GM23248 (cell line): ENCODE results near the gene SMARCA2. TPM values are rescaled to one million over a fixed set of nuclear protein-coding genes. Genes with fewer than 3 reads are reported as not detected.

Source experiments
- DNase-seq: peaks from one replicate; pipeline ENCODE4 v3.0.0-alpha.2; 2015
- H2AFZ ChIP-seq: fragments of 200-600 bp; sonication (generic); 2 replicates; pipeline ENCODE4 v1.6.1; 2016; ENCODE audit warnings: antibody characterized with exemption
- H3F3A ChIP-seq: fragments of 200-600 bp; sonication (generic); 2 replicates; pipeline ENCODE4 v1.6.1; 2016; ENCODE audit warnings: mild to moderate bottlenecking, antibody characterized with exemption, mixed run types; ENCODE audit not compliant: insufficient read depth
- H3K27ac ChIP-seq: fragments of 200-600 bp; sonication (generic); 2 replicates; pipeline ENCODE4 v1.5.1; 2016; ENCODE audit warnings: mild to moderate bottlenecking
- H3K27me3 ChIP-seq: fragments of 200-600 bp; sonication (generic); replicated peaks from 2 replicates; pipeline ENCODE4 v1.6.1; 2016; ENCODE audit warnings: mild to moderate bottlenecking; ENCODE audit not compliant: insufficient read depth
- H3K36me3 ChIP-seq: fragments of 200-600 bp; sonication (generic); 2 replicates; pipeline ENCODE4 v1.6.1; 2016; ENCODE audit warnings: low read depth, mild to moderate bottlenecking
- H3K4me1 ChIP-seq: fragments of 200-600 bp; sonication (generic); 2 replicates; pipeline ENCODE4 v1.6.1; 2016; ENCODE audit warnings: mild to moderate bottlenecking; ENCODE audit not compliant: insufficient read depth
- H3K4me2 ChIP-seq: fragments of 200-600 bp; sonication (generic); one replicate; pipeline ENCODE4 v1.6.1; 2016; ENCODE audit warnings: mild to moderate bottlenecking; ENCODE audit not compliant: unreplicated experiment
- H3K4me3 ChIP-seq: fragments of 200-600 bp; sonication (generic); 2 replicates; pipeline ENCODE4 v1.5.1; 2016; ENCODE audit warnings: mild to moderate bottlenecking
- H3K79me2 ChIP-seq: fragments of 200-600 bp; sonication (generic); 2 replicates; pipeline ENCODE4 v1.6.1; 2016; ENCODE audit warnings: mild to moderate bottlenecking; ENCODE audit not compliant: insufficient read depth
- H3K9ac ChIP-seq: fragments of 200-600 bp; sonication (generic); 2 replicates; pipeline ENCODE4 v1.6.1; 2016; ENCODE audit warnings: mild to moderate bottlenecking
- H3K9me2 ChIP-seq: fragments of 200-600 bp; sonication (generic); 2 replicates; pipeline ENCODE4 v1.6.1; 2016; ENCODE audit warnings: mixed run types, mild to moderate bottlenecking, moderate library complexity; ENCODE audit not compliant: insufficient read depth
- H3K9me3 ChIP-seq: fragments of 200-600 bp; sonication (generic); one replicate; pipeline ENCODE4 v1.6.1; 2017; ENCODE audit warnings: low read depth
- H4K20me1 ChIP-seq: fragments of 200-600 bp; sonication (generic); 2 replicates; pipeline ENCODE4 v1.6.0; 2016; ENCODE audit not compliant: insufficient read depth
- EZH2 ChIP-seq: fragments of 200-600 bp; sonication (generic); IDR thresholded peaks from 2 replicates; pipeline ENCODE4 v1.6.1; 2018; ENCODE audit warnings: antibody characterized with exemption, mild to moderate bottlenecking; ENCODE audit not compliant: insufficient read depth, poor library complexity, severe bottlenecking
- EZH2phosphoT487 ChIP-seq: fragments of 200-600 bp; sonication (generic); IDR thresholded peaks from 2 replicates; pipeline ENCODE4 v1.6.1; 2018; ENCODE audit warnings: antibody characterized with exemption, moderate library complexity, mild to moderate bottlenecking, low read depth; ENCODE audit not compliant: insufficient read depth
- WGBS, 2 experiments: methylation state at CpG; one replicate each; pipeline ENCODE4 v1.1.6; 2015 to 2017; ENCODE audit warnings: low lambda C conversion rate in 2 of 2, low coverage in 1 of 2; ENCODE audit errors: missing lambda C conversion rate in 2 of 2; 5-methylcytosine and 5-hydroxymethylcytosine counted together
- in situ Hi-C: fragments of 300-500 bp; cut with MboI; formaldehyde crosslinking; loops from 2 replicates; pipeline ENCODE4 v1.15.0; 2020
- polyA plus RNA-seq: library from polyadenylated mRNA; unstranded; fragments of >200 nt; fragmentation: Nextera tagmentation; extraction: Ambion mirVana; gene quantifications from 2 replicates; pipeline ENCODE4 v1.2.1, GENCODE V29; 2016
- total RNA-seq: library from RNA; depleted of rRNA; stranded (reverse); fragments of >200 nt; shearing (Covaris generic); gene quantifications from 2 replicates; pipeline ENCODE4 v1.2.3, GENCODE V29; 2014

SMARCA2 gene
- total and polyA plus RNA-seq, 2 experiments from 2014 or later, result 26.7 to 47.4 TPM

DNA sequence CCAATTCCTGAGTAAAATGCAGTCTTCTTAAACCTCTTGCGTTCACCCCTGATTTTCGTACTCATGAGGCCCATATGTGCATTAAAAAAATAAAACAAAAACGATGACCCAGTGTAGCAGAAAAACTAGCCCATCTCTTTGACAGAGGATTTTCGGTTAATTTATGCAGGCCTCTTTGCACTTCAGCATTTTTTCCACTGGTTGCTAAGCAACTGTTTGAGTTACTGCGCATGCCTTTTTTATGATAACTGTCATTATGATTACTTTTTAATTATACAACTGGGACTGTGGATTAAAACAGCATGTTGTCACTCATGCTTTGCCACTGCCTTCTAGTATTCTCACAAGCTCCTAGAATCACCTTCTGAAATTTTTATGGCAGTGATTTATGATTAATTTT lies 165.0 kb downstream of the SMARCA2 start:
- H3K4me3 ChIP-seq, result no peak overlapping the region
- no peaks in the 10 kb centered on the region for H3K9me2 ChIP-seq
- DNase-seq, result peak; percentile 19
- no peaks in the 10 kb centered on the region for H3K4me1 ChIP-seq
- no peaks in the 10 kb centered on the region for H3K27me3 ChIP-seq
- H4K20me1 ChIP-seq, result no peaks in the 10 kb centered on the region
- in situ Hi-C loops, result no loop called here
- no peak overlapping the region for H3K9ac ChIP-seq
- no peak overlapping the region for H3K27ac ChIP-seq
- H3K4me2 ChIP-seq, result no peak overlapping the region
- H3K36me3 ChIP-seq, result peaks cover 5% of the 10 kb centered on the region; the same call in 1 of the 2 replicates
- H2AFZ ChIP-seq, result no peak overlapping the region
- no peak for TF ChIP-seq EZH2
- no peak for TF ChIP-seq EZH2phosphoT487
- no peaks in the 10 kb centered on the region for H3K9me3 ChIP-seq
- no peaks in the 10 kb centered on the region for H3K79me2 ChIP-seq
- H3F3A ChIP-seq, result no peaks in the 10 kb centered on the region
- 45 to 52% methylated on average over 5 of the region's 5 CpGs for WGBS, 2 experiments

DNA sequence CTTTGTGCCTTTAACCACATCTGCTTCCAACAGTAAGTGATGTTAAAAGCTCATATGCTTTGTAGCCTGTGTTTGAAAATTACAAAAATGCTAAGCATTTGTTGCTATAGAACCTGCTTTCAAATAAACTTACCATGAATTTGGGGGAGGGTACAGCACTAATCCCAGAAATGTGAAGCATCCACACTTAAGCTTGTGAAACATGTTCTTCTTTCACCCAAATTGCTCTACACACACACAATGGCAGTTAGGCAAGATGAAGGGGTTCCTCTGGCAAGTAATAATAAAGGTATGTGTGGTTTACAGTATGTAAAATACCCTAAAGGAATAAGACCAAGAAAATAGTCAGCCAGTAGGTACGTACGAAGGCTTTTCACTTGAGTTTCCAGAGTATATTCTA lies 165.6 kb downstream of the SMARCA2 start:
- H3K4me2 ChIP-seq, result no peak overlapping the region
- peaks cover 5% of the 10 kb centered on the region; the same call in 1 of the 2 replicates for H3K36me3 ChIP-seq
- no peaks in the 10 kb centered on the region for H3K9me2 ChIP-seq
- no peak overlapping the region for H3K4me3 ChIP-seq
- H4K20me1 ChIP-seq, result no peaks in the 10 kb centered on the region
- no peaks in the 10 kb centered on the region for H3K9me3 ChIP-seq
- TF ChIP-seq EZH2, result no peak
- TF ChIP-seq EZH2phosphoT487, result no peak
- H2AFZ ChIP-seq, result no peak overlapping the region
- in situ Hi-C loops, result no loop called here
- WGBS, 2 experiments, result 100% methylated on average over 2 of the region's 2 CpGs
- no peak overlapping the region for H3K27ac ChIP-seq
- H3K27me3 ChIP-seq, result no peaks in the 10 kb centered on the region
- H3K9ac ChIP-seq, result no peak overlapping the region
- no peaks in the 10 kb centered on the region for H3K4me1 ChIP-seq
- H3F3A ChIP-seq, result no peaks in the 10 kb centered on the region
- DNase-seq, result peak; percentile 12
- H3K79me2 ChIP-seq, result no peaks in the 10 kb centered on the region

DNA sequence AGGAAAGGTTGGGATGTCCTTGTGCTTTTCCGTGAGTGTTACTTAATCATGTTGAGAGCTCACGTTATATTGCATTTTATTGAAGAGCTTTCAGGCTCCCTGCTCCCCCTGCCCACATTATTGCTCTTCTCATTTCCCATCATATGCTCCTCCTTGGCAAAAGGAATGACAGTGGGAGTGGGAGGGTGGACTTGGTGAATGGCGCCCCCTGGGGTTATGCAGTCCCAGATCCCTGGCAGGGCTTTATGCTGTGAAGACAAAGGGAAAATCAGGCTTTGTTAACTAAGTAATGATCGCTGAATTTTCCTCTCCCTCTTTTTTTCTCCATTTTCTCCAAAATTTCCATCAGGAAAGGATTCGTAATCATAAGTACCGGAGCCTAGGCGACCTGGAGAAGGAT lies 166.6 kb downstream of the SMARCA2 start:
- in situ Hi-C loops, result no loop called here

DNA sequence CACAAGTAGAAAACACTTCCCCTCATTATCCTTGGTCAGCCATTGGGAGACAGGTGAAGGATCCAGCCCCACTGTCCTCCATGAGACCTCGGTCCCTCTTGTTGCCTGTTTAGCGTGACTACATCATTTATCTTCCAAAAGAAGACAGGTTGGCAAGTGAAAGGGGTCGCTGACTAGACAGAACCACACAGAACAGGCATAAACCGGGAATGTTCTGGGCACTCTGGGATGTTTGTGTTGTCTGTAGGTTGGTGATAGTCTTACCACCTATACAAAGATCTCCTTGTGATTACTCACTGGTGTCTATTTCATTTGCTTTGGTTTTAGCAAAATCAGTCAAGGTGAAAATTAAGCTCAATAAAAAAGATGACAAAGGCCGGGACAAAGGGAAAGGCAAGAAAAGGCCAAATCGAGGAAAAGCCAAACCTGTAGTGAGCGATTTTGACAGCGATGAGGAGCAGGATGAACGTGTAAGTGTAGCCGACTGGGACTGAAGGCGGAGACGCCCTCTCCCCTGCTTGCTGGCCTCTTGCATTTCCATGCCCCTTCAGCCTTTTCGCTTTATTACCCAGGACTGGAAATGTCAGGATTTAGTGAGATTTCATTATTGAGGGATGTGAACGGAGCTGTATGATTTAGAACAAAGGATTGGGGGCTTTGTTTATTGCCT lies 175.9 kb downstream of the SMARCA2 start:
- in situ Hi-C loops, result no loop called here

More for the DNA sequence above, 166.6 kb downstream of the SMARCA2 start:
- no peaks in the 10 kb centered on the region for H3K27me3 ChIP-seq
- WGBS, 2 experiments, result 86 to 87% methylated on average over 7 of the region's 7 CpGs
- no peak overlapping the region for H2AFZ ChIP-seq
- no peaks in the 10 kb centered on the region for H3K79me2 ChIP-seq
- H3K9me3 ChIP-seq, result no peaks in the 10 kb centered on the region
- H3K4me3 ChIP-seq, result no peak overlapping the region
- H3K9ac ChIP-seq, result no peak overlapping the region
- no peaks in the 10 kb centered on the region for H4K20me1 ChIP-seq
- peaks cover 5% of the 10 kb centered on the region; the same call in 1 of the 2 replicates for H3K36me3 ChIP-seq
- no peaks in the 10 kb centered on the region for H3K9me2 ChIP-seq
- DNase-seq, result peak; percentile 50
- no peak overlapping the region for H3K4me2 ChIP-seq
- TF ChIP-seq EZH2phosphoT487 (no peak), EZH2 (no peak)
- H3K4me1 ChIP-seq, result no peaks in the 10 kb centered on the region
- H3K27ac ChIP-seq, result no peak overlapping the region
- no peaks in the 10 kb centered on the region for H3F3A ChIP-seq

More for the DNA sequence above, 175.9 kb downstream of the SMARCA2 start:
- Histone ChIP-seq H3K4me2 (no peak overlapping the region), H3K9me2 (no peaks in the 10 kb centered on the region), H3K27me3 (no peaks in the 10 kb centered on the region), H3K4me1 (peaks cover 3% of the 10 kb centered on the region; the same call in 1 of the 2 replicates), H3K27ac (no peak overlapping the region), H3K79me2 (no peaks in the 10 kb centered on the region), H3K9ac (no peak overlapping the region), H2AFZ (no peak overlapping the region), H3F3A (no peaks in the 10 kb centered on the region), H3K9me3 (no peaks in the 10 kb centered on the region), H3K36me3 (peaks cover 7% of the 10 kb centered on the region; the same call in 1 of the 2 replicates), H3K4me3 (no peak overlapping the region), H4K20me1 (no peaks in the 10 kb centered on the region)
- no peak for DNase-seq
- TF ChIP-seq EZH2 (no peak), EZH2phosphoT487 (no peak)
- WGBS, 2 experiments, result 83 to 88% methylated on average over 14 of the region's 14 CpGs
